ENCODE measurements around the gene HOXB6.

The HOXB6 gene

GRCh38 chr17:48604770-48605329 lies at the start of gene HOXB6:
Gene HOXB6 (minus strand): TSS chr17:48604986. CDS start chr17:48598150, 6,836 bp downstream.
- DNase-seq, result no peak

- DNase-seq, result no peak
These were observed 45.0 kb upstream of the HOXB6 start for GRCh38 chr17:48649741-48650140.

GRCh38 chr17:48647963-48648245 lies 43.1 kb upstream of the HOXB6 start:
- no peak for DNase-seq

GRCh38 chr17:48647103-48647962 lies 42.5 kb upstream of the HOXB6 start:
- no peak for DNase-seq

- DNase-seq, result peak; percentile 26
These were observed 41.7 kb upstream of the HOXB6 start for GRCh38 chr17:48646183-48647102.

- DNase-seq, result no peak
These were observed 40.9 kb upstream of the HOXB6 start for GRCh38 chr17:48645639-48646182.

GRCh38 chr17:48644910-48645557 lies 40.2 kb upstream of the HOXB6 start:
- DNase-seq, result no peak

GRCh38 chr17:48644159-48644558 lies 39.4 kb upstream of the HOXB6 start:
- DNase-seq, result no peak

- DNase-seq, result no peak
These were observed 38.9 kb upstream of the HOXB6 start for GRCh38 chr17:48643697-48644012.

- no peak for DNase-seq
These were observed 38.3 kb upstream of the HOXB6 start for GRCh38 chr17:48642843-48643696.

GRCh38 chr17:48642059-48642842 lies 37.5 kb upstream of the HOXB6 start:
- DNase-seq, result no peak

GRCh38 chr17:48641541-48642058 lies 36.8 kb upstream of the HOXB6 start:
- no peak for DNase-seq

GRCh38 chr17:48640858-48641180 lies 36.0 kb upstream of the HOXB6 start:
- DNase-seq, result no peak

- DNase-seq, result no peak
These were observed 35.4 kb upstream of the HOXB6 start for GRCh38 chr17:48639982-48640857.

- no peak for DNase-seq
These were observed 34.4 kb upstream of the HOXB6 start for GRCh38 chr17:48639136-48639535.

GRCh38 chr17:48637323-48638260 lies 32.8 kb upstream of the HOXB6 start:
- no peak for DNase-seq

- peak; percentile 74 for DNase-seq
These were observed 31.6 kb upstream of the HOXB6 start for GRCh38 chr17:48636177-48637018.

Measured in stimulated activated CD4-positive, alpha-beta T cell treated with anti-CD3 and anti-CD28 coated beads, Interleukin-4, amount 100 ng/mL, for 1 hour (primary cell).